ENCODE results near the gene ESR1.

DNA sequence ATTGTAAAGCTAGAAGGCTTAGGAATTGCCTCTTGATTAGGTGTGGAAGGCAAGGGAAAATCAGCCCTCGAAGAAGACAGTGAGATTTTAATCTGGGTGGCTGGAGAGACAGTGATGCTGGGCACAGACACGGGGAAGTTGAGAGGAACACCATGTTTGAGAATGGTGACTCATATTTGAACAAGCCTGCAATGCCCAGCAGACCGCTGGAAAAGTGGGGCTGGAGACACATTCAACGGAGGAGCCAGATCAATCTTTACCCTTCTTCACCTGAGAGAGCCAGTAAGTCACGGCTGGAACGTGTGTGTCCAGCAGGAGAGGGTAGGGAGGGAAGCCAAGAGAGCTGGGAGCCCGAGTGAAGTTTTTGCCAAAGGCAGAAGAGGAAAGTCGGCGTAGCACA lies 3.7 kb upstream of the ESR1 start:
- TF ChIP-seq, protein P1, sequence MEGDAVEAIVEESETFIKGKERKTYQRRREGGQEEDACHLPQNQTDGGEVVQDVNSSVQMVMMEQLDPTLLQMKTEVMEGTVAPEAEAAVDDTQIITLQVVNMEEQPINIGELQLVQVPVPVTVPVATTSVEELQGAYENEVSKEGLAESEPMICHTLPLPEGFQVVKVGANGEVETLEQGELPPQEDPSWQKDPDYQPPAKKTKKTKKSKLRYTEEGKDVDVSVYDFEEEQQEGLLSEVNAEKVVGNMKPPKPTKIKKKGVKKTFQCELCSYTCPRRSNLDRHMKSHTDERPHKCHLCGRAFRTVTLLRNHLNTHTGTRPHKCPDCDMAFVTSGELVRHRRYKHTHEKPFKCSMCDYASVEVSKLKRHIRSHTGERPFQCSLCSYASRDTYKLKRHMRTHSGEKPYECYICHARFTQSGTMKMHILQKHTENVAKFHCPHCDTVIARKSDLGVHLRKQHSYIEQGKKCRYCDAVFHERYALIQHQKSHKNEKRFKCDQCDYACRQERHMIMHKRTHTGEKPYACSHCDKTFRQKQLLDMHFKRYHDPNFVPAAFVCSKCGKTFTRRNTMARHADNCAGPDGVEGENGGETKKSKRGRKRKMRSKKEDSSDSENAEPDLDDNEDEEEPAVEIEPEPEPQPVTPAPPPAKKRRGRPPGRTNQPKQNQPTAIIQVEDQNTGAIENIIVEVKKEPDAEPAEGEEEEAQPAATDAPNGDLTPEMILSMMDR (IDR thresholded peaks at IDR 0.05), result no peak
- no peak for TF ChIP-seq POLR2A (IDR thresholded peaks at IDR 0.05)
